DMS79 (cell line): Measurements from ENCODE around the gene KANSL3.

ENCODE experiments used
- DNase-seq: peaks from one replicate; lab custom pipeline; 2025; lab: John Stamatoyannopoulos, UW

KANSL3 gene

DNA sequence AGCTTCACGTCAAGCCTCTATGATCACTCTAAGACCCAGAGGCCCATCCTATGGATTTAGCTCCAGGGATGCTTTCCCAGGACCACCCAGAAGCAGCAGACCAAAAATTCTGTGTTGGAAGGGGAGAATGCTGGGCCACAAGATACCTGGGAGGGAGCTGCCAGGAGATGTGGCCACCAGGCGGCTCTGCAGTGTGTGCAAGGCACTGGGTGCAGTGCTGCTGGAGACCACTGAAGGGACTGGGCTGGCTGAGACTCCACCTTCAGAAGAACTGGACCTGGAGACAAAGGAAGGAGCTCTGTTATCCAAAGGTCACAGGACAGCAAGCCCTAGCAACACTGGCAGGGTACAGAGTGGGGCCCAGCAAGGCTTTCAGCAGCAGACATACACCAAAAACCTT, 34.0 kb downstream of the KANSL3 start:
- DNase-seq: no peak

- DNase-seq: no peak
These were observed 35.7 kb downstream of the KANSL3 start for GRCh38 chr2:96602330-96602823.

DNA sequence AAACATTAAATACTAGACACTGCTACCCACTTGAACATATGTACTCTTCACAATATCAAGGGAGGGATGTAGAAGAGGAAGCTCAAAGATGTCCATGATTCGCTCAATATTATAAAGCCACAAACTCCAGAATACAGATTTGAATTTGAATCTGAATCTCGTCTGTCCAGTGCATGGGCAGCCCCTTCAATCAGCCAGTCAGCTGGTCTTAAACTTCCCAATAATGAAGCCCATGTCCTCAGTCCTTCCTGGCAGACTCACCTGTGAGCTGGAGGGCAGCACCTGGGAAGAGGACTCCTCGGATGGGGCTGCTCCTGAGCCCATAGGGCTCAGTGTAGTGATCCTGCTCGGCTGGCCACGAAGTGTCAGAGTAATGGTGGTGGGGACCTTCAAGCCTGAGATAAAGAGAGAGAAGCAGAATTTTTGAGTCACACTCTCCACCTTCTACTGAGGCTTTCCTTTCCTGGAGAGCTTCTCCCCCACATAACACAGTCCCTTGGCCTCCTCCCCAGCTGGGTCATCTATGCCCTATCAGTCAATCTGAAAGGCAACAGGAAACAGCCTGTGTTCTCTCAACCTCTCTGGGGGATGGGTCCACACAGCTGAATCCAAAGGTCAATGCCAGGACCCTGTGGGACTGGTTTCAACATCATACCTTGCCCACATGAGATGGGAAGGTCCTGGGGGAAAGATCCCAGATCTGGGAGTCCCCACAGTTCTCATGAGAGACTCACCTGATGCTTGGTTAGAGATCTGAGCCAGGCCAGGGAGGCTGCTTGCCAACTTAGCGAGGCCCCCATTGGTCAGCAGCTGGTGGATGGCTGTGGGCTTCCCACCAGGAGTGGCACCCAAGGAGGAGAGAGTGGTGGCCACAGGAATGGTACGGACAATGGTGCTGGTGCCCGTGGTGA, 36.5 kb downstream of the KANSL3 start:
- no peak for DNase-seq

DNA sequence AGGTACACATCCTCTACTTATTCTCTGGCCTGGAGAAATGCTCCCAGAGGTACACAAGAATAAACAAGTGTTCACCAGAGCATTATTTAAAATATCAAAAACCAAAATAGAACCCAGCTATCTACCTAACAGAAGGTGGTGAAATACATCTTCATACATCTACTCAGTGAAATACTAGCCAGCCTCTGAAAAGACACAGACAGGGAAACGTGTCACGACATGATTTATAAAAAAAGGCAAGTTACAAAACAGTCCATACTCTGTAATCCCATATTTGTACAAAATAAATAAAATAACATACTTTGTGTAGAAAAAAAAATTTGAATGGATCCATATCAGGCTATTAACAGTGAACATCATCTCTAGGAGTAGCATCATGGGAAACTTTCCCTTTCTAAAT, 38.2 kb downstream of the KANSL3 start:
- DNase-seq: no peak

DNA sequence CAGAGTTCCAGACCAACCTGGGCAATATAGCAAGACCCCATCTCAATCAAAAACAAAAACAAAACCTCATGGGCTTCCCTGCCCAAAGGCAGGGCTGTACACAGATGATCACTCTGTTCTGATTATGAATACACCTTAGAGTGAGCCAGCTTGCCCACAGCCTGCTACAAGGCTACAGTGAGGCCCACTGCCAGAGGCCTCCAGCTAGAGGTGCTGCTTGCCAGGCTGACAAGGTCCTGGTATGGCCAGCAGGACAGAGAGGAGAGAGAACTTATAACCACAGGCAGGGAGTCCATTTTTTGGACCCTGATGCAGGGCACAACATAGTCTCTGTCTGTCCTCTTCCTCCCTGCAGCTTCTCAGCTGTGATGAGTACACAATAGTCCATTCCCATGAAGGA, 41.5 kb downstream of the KANSL3 start:
- no peak for DNase-seq

GRCh38 chr2:96594691-96595152, 43.4 kb downstream of the KANSL3 start:
- no peak for DNase-seq

- DNase-seq: no peak
These were observed 43.8 kb downstream of the KANSL3 start for GRCh38 chr2:96594282-96594681.

GRCh38 chr2:96591494-96591893, 46.6 kb downstream of the KANSL3 start:
- no peak for DNase-seq

GRCh38 chr2:96591054-96591453, 47.1 kb downstream of the KANSL3 start:
- no peak for DNase-seq

DNA sequence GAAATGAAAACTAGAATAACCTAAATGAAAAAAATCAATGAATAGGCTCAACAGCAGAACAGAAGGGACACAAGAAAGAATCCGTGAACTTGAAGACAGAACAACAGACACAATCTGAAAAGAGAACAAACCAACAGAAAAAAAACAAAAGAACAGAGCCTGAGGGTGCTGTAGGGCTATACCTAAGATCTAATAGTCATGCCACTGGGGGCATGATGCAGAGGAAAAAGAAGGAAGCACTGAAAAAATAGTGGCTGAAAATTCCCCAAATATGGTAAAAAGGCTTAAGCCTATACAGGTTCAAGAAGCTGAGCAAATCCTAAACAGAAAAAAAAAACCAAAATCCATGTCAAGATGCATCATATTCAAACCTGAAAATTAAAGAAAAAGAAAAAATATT, 50.3 kb downstream of the KANSL3 start:
- DNase-seq: no peak

DNA sequence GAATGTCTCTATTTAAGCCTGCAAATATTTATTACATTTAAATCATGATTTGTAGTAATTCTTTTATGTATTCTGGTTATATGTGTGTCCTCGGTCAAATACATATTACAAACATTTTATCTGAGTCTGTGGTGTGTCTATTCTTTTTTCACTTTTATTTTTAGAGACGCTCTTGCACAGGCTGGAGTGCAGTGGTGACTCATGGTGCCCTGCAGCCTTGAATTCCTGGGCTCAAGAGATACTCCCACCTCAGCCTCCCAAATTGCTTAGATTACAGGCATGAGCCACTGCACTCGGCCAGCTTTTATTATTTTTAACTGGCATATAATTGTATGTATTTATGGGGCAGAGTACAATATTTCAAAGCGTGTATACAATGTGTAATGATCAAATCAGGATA, 54.1 kb downstream of the KANSL3 start:
- DNase-seq: no peak

GRCh38 chr2:96580771-96581170, 57.3 kb downstream of the KANSL3 start:
- DNase-seq: no peak

- DNase-seq: no peak
These were observed 58.7 kb downstream of the KANSL3 start for GRCh38 chr2:96579422-96579821.

DNA sequence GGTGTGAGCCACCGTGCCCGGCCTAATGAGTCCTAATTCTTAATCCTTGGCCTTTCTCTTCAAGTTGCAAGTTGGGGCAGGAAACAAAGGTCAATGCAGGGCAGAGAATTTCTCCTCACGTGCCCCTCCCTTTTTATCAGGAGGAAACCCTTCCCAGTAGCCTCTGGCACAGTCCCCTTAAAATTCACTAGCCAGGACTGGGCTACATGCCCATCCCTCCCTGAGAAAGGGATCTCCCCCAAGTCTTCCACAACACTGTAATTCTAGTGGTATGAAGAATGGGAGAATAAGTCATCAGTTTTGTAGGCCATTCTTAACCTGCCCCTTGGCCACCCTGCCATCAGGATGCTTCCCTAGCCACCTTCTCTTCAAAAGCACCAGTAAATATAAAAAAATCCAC, 59.4 kb downstream of the KANSL3 start:
- DNase-seq: no peak

DNA sequence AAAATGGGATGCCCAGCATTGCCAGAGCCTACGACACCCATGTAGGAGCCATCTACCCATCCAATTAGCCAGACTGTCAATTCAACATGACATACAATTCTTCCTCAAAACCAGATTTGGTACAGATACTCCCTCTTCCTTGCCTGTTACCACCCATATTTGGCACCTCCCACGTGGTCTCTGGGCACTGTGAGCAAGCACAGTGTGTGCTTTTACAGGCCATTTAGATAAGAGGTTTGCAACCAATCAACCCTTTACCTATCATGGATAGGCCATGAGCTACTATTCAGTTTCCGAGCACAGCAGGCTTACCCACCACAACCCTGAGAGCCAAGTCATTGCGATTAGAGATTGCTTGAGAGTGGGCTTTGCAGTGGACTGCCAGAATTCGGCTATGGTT, 60.6 kb downstream of the KANSL3 start:
- DNase-seq: no peak

DNA sequence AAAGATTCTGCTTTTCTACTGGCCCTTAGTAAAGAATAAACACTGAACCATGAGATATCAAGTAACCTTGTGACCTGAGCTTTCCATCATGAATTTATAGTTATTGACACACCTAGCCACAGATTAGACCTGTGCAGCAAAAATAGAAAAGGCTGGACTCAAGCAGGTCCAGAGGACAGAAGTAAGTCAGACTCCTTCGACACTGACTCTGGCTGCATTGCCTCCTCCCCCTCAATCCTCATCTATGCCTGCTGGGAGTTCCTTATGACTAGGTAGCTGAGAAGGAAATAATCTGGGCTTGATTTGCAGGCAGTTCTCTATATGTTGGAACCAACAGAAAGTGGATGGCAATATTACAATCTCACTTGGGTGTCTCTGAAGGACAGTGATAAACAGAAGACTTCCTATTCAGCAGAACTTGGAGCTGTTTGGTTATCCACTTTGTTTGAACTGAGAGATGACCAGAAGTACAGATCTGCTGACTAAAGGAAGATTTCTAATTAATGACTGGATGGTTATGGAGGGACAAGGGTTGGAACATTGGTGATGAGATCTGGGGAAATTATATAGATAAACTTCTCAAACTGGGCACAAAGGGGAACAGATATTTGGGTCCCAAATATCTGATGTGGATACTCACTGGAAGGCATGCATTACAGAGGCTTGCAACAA, 62.2 kb downstream of the KANSL3 start:
- no peak for DNase-seq

GRCh38 chr2:96574364-96574763, 63.7 kb downstream of the KANSL3 start:
- no peak for DNase-seq

GRCh38 chr2:96568094-96568493, 70.0 kb downstream of the KANSL3 start:
- DNase-seq: no peak

GRCh38 chr2:96565111-96565510, 73.0 kb downstream of the KANSL3 start:
- no peak for DNase-seq

DNA sequence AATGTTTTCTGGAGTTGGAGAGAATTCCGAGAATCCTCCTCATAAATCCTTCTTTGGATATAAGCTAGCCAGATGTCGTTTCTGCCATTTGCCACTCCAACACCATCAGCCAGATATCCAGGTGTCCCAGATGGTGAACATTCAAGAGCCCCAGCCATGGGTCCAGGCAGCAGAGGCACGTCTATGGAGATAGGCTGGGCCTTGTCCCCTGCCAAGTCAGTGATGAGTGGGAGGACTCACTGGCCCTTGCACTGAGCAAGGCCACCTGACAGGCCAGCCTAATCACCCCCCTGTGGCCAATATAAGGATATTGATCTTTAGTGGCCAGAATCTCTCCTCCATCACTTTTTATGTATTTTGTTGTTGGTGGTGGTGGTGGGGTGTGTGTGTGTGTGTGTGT, 73.5 kb downstream of the KANSL3 start:
- DNase-seq: no peak

GRCh38 chr2:96564026-96564425, 74.1 kb downstream of the KANSL3 start:
- no peak for DNase-seq

- DNase-seq: no peak
These were observed 79.6 kb downstream of the KANSL3 start for GRCh38 chr2:96558485-96558884.

DNA sequence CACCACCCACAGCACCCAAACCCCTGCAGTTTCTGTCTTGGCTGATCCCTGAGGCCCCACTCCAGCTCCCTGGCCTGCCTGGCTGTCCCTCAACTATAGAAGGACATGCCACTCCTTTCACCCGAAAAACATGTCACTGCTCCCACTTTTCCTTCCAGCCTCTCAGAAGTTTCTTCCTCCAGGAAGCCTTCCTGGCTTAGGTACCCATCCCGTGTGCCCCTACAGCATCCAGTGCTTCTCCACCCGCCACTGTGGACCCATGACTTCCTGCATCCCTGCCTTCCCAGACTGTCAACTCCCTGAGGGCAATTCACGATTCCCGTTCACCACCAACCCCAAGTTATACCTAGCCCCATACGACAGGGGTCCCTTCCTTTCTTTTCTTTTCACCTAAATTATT, 80.1 kb downstream of the KANSL3 start:
- no peak for DNase-seq
